WTC11 (cell line): ENCODE results near the gene TMPRSS6.

Experiments
- CBFB ChIP-seq: sonication (generic); formaldehyde crosslinking; IDR thresholded peaks from 2 replicates; pipeline ENCODE4 v1.8.1; 2022; ENCODE audit warnings: mild to moderate bottlenecking, low read depth, missing genetic modification reagents
- CREB1 ChIP-seq: sonication (generic); formaldehyde crosslinking; IDR thresholded peaks from 2 replicates; pipeline ENCODE4 v1.8.0; 2023; ENCODE audit warnings: mild to moderate bottlenecking, missing genetic modification reagents
- ELF4 ChIP-seq: sonication (generic); formaldehyde crosslinking; IDR thresholded peaks from 2 replicates; pipeline ENCODE4 v1.8.1; 2022; ENCODE audit warnings: low read depth, mild to moderate bottlenecking, moderate library complexity, missing genetic modification reagents
- NR2C2 ChIP-seq: sonication (generic); formaldehyde crosslinking; IDR thresholded peaks from 2 replicates; pipeline ENCODE4 v1.8.0; 2022; ENCODE audit warnings: mild to moderate bottlenecking, missing genetic modification reagents
- PRRX2 ChIP-seq: fragments of 250-450 bp; sonication (Bioruptor Pico); IDR thresholded peaks from 2 replicates; pipeline ENCODE4 v1.8.0; 2021; ENCODE audit warnings: mild to moderate bottlenecking
- SMAD3 ChIP-seq: sonication (generic); formaldehyde crosslinking; IDR thresholded peaks from 2 replicates; pipeline ENCODE4 v1.8.0; 2022; ENCODE audit warnings: missing genetic modification reagents, mild to moderate bottlenecking, borderline replicate concordance
- SP1 ChIP-seq: sonication (generic); formaldehyde crosslinking; conservative IDR thresholded peaks from 2 replicates; pipeline ENCODE4 v1.8.1; 2022; ENCODE audit warnings: missing genetic modification reagents
- TCF7 ChIP-seq: sonication (generic); formaldehyde crosslinking; IDR thresholded peaks from 2 replicates; pipeline ENCODE4 v1.8.0; 2022; ENCODE audit warnings: mild to moderate bottlenecking, low read depth, missing genetic modification reagents, moderate library complexity
- TF ChIP-seq, protein P1 (sequence below): sonication (generic); formaldehyde crosslinking; IDR thresholded peaks from 2 replicates; pipeline ENCODE4 v1.8.1; 2023; ENCODE audit warnings: mild to moderate bottlenecking, missing genetic modification reagents
- TF ChIP-seq, protein P2 (sequence below): fragments of 250-450 bp; sonication (Bioruptor Pico); IDR thresholded peaks from 2 replicates; pipeline ENCODE4 v1.9.0; 2021; ENCODE audit warnings: moderate library complexity, mild to moderate bottlenecking, inconsistent platforms, borderline replicate concordance
- TF ChIP-seq, protein P3 (sequence below): fragments of 200-600 bp; IDR thresholded peaks from 2 replicates; pipeline ENCODE4 v1.8.0; 2022; ENCODE audit warnings: antibody characterized with exemption
- TF ChIP-seq, protein P4 (sequence below): sonication (generic); formaldehyde crosslinking; conservative IDR thresholded peaks from 2 replicates; pipeline ENCODE4 v1.8.1; 2022; ENCODE audit warnings: mild to moderate bottlenecking, missing genetic modification reagents
- TF ChIP-seq, protein P5 (sequence below): sonication (generic); formaldehyde crosslinking; IDR thresholded peaks from 2 replicates; pipeline ENCODE4 v1.8.0; 2022; ENCODE audit warnings: mild to moderate bottlenecking, missing genetic modification reagents
- TF ChIP-seq, protein P6 (sequence below): sonication (generic); formaldehyde crosslinking; IDR thresholded peaks from 2 replicates; pipeline ENCODE4 v1.8.1; 2022; ENCODE audit warnings: low read depth, missing genetic modification reagents, borderline replicate concordance

DNA sequence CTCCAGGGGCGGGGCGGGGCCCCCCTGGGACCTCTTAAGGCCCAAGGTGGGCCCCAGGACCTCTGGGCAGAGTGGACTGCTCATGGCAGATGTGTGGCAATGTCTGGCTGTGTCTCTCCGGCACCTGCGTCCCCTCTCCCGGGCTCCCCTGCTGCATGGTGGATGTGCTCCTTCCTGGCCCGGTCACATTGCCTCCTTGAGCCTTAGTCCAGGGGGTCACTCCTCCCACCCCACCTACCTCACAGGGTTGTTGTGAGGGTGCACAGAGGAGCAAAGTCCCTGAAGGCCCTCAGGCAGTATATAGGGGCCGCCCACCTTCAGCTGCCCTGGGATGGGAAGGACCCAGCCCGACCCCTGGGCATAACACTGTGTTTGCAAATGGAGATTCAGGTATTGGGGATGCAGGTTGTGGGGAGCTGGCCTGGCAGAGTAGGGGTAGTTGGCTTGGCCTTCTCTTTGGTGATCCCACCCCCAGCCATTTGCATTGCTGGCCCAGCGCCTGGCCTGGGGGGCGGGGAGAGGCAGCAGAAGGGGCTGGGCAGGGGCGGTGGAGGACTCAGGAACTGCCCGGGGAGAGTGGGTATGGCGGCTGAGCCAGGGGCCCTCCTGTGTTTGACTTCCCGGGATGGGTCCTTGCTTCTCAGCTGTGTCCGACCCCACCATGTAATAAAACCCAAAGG, 46.7 kb downstream of the TMPRSS6 start:
- TF ChIP-seq NR2C2 (no peak), CBFB (CRISPR knock-in tag) (no peak), SP1 (no peak), TCF7 (CRISPR knock-in tag) (no peak), ELF4 (CRISPR knock-in tag) (no peak), PRRX2 (CRISPR knock-in tag) (no peak), CREB1 (CRISPR knock-in tag) (no peak), SMAD3 (CRISPR knock-in tag) (no peak)
- TF ChIP-seq, protein P1, sequence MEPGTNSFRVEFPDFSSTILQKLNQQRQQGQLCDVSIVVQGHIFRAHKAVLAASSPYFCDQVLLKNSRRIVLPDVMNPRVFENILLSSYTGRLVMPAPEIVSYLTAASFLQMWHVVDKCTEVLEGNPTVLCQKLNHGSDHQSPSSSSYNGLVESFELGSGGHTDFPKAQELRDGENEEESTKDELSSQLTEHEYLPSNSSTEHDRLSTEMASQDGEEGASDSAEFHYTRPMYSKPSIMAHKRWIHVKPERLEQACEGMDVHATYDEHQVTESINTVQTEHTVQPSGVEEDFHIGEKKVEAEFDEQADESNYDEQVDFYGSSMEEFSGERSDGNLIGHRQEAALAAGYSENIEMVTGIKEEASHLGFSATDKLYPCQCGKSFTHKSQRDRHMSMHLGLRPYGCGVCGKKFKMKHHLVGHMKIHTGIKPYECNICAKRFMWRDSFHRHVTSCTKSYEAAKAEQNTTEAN: no peak
- TF ChIP-seq, protein P2, sequence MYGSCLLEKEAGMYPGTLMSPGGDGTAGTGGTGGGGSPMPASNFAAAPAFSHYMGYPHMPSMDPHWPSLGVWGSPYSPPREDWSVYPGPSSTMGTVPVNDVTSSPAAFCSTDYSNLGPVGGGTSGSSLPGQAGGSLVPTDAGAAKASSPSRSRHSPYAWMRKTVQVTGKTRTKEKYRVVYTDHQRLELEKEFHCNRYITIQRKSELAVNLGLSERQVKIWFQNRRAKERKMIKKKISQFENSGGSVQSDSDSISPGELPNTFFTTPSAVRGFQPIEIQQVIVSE (CRISPR knock-in tag): no peak
- TF ChIP-seq, protein P3, sequence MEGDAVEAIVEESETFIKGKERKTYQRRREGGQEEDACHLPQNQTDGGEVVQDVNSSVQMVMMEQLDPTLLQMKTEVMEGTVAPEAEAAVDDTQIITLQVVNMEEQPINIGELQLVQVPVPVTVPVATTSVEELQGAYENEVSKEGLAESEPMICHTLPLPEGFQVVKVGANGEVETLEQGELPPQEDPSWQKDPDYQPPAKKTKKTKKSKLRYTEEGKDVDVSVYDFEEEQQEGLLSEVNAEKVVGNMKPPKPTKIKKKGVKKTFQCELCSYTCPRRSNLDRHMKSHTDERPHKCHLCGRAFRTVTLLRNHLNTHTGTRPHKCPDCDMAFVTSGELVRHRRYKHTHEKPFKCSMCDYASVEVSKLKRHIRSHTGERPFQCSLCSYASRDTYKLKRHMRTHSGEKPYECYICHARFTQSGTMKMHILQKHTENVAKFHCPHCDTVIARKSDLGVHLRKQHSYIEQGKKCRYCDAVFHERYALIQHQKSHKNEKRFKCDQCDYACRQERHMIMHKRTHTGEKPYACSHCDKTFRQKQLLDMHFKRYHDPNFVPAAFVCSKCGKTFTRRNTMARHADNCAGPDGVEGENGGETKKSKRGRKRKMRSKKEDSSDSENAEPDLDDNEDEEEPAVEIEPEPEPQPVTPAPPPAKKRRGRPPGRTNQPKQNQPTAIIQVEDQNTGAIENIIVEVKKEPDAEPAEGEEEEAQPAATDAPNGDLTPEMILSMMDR: no peak
- TF ChIP-seq, protein P4, sequence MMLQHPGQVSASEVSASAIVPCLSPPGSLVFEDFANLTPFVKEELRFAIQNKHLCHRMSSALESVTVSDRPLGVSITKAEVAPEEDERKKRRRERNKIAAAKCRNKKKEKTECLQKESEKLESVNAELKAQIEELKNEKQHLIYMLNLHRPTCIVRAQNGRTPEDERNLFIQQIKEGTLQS: no peak
- TF ChIP-seq, protein P5, sequence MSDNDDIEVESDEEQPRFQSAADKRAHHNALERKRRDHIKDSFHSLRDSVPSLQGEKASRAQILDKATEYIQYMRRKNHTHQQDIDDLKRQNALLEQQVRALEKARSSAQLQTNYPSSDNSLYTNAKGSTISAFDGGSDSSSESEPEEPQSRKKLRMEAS: no peak
- TF ChIP-seq, protein P6, sequence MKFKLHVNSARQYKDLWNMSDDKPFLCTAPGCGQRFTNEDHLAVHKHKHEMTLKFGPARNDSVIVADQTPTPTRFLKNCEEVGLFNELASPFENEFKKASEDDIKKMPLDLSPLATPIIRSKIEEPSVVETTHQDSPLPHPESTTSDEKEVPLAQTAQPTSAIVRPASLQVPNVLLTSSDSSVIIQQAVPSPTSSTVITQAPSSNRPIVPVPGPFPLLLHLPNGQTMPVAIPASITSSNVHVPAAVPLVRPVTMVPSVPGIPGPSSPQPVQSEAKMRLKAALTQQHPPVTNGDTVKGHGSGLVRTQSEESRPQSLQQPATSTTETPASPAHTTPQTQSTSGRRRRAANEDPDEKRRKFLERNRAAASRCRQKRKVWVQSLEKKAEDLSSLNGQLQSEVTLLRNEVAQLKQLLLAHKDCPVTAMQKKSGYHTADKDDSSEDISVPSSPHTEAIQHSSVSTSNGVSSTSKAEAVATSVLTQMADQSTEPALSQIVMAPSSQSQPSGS (CRISPR knock-in tag): no peak
